HepG2 (cell line): Measurements from ENCODE around the gene BRAP. TPM values are rescaled to one million over a fixed set of nuclear protein-coding genes. Genes with fewer than 3 reads are reported as not detected.

Experiments used
- ATF5 ChIP-seq: sonication (generic); formaldehyde crosslinking; IDR thresholded peaks from 2 replicates; pipeline ENCODE4 v1.4.0; 2020; ENCODE audit warnings: mild to moderate bottlenecking, low read depth, missing genetic modification reagents
- MLLT10 ChIP-seq: sonication (generic); formaldehyde crosslinking; IDR thresholded peaks from 2 replicates; pipeline ENCODE4 v1.4.0; 2020; ENCODE audit warnings: missing genetic modification reagents
- RFXAP ChIP-seq: sonication (generic); formaldehyde crosslinking; IDR thresholded peaks from 2 replicates; pipeline ENCODE4 v1.4.0; 2020; ENCODE audit warnings: missing genetic modification reagents, borderline replicate concordance
- SMARCE1 ChIP-seq: fragments of 450-650 bp; IDR thresholded peaks from 2 replicates; pipeline ENCODE4 v1.6.1; 2017; ENCODE audit warnings: borderline replicate concordance
- SNAPC4 ChIP-seq: sonication (generic); formaldehyde crosslinking; IDR thresholded peaks from 2 replicates; pipeline ENCODE4 v1.4.0; 2020; ENCODE audit warnings: mild to moderate bottlenecking, missing genetic modification reagents
- TCF7 ChIP-seq: sonication (generic); IDR thresholded peaks from 2 replicates; pipeline ENCODE4 v1.6.1; 2016; ENCODE audit warnings: antibody characterized with exemption, low read depth
- ZMYM3 ChIP-seq: sonication (generic); formaldehyde crosslinking; IDR thresholded peaks from 2 replicates; pipeline ENCODE4 v1.5.1; 2020; ENCODE audit warnings: mild to moderate bottlenecking, missing genetic modification reagents
- ZNF446 ChIP-seq: sonication (generic); formaldehyde crosslinking; IDR thresholded peaks from 2 replicates; pipeline ENCODE4 v1.5.0; 2020; ENCODE audit warnings: mild to moderate bottlenecking, missing genetic modification reagents
- ZNF552 ChIP-seq: sonication (generic); formaldehyde crosslinking; IDR thresholded peaks from 2 replicates; pipeline ENCODE4 v1.9.0; 2022; ENCODE audit warnings: missing genetic modification reagents, mild to moderate bottlenecking, borderline replicate concordance
- ZNF556 ChIP-seq: sonication (generic); formaldehyde crosslinking; IDR thresholded peaks from 2 replicates; pipeline ENCODE4 v1.4.0; 2020; ENCODE audit warnings: mild to moderate bottlenecking, missing genetic modification reagents, borderline replicate concordance
- ZSCAN9 ChIP-seq: IDR thresholded peaks from 2 replicates; pipeline ENCODE4 v1.6.1; 2016; ENCODE audit warnings: borderline replicate concordance
- ZXDC ChIP-seq: sonication (generic); formaldehyde crosslinking; IDR thresholded peaks from 2 replicates; pipeline ENCODE4 v1.5.0; 2020; ENCODE audit warnings: mild to moderate bottlenecking, missing genetic modification reagents
- polyA plus RNA-seq, 8 experiments: library from polyadenylated mRNA; depleted of rRNA in 3 of 8; stranded (reverse) in 7 of 8; unstranded in 1 of 8; fragments of >200 nt; fragmentation: Illumina TruSeq in 4 of 8; extraction: Trizol in 4 of 8; gene quantifications; 2 replicates each; pipeline versions ENCODE4 v1.2.1 to v1.2.3, GENCODE V29; 2011 to 2016; ENCODE audit warnings: low read depth in 4 of 8, missing spikeins in 1 of 8, mixed read lengths in 1 of 8; ENCODE audit not compliant: insufficient read depth in 1 of 8
- total RNA-seq, 5 experiments: library from RNA; depleted of rRNA; stranded (reverse); fragments of >200 nt; fragmentation: Illumina TruSeq; extraction: Trizol; gene quantifications; 2 replicates each; pipeline ENCODE4 v1.2.3, GENCODE V29; 2016; ENCODE audit warnings: low read depth in 1 of 5
- TF ChIP-seq, protein P1 (sequence below): sonication (generic); formaldehyde crosslinking; IDR thresholded peaks from 2 replicates; pipeline ENCODE4 v1.4.0; 2020; ENCODE audit warnings: missing genetic modification reagents
- TF ChIP-seq, protein P2 (sequence below): sonication (generic); formaldehyde crosslinking; IDR thresholded peaks from 2 replicates; pipeline ENCODE4 v1.4.0; 2020; ENCODE audit warnings: mild to moderate bottlenecking, missing genetic modification reagents

The BRAP gene
- total and polyA plus RNA-seq, 2 of the 13 experiments (the other 11 are each of a cell fraction or from before 2014, with no cell fraction given) = 8.1 to 15.4 TPM

DNA sequence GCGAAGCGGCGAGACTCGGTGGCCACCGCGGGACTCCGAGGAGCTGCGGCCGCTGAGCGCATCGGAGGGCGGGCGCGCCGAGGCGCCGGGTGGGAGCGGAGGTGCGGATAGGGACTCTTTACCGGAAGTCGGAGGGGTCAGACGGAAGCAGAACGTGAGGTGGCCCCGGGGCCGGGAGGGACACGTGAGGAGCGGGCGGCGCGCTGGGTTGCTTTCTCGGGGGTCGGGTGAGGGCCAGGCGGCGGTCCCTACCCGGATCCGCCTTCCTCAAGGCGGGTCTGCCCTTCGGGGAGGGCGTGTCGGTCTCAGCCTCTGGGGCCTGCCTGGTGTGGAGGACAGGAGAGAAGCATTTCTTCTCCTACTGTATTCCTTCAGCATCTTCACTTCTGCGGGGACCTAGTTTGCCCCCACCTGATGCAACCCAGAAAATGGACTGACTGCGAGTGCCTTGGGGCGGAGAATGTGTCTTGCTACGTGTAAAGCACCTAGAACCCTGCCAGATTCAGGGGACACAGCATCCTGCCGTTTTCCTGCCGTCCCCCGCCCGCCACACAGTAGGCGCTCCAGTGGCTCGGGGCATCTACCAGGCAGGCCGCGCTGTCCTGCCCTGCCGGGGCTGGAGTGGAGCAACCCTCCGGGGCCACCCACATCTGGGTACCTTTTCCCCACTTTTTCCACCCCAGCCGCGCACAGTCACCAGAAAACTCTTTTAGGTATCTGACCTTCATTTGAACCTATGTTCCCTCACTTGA is 86.1 kb downstream of the BRAP start (continued):
- no peak; the same call in 1 of the 2 replicates for TF ChIP-seq ZMYM3 (CRISPR knock-in tag)
- TF ChIP-seq ZNF446 (CRISPR knock-in tag) = no peak; the same call in 1 of the 2 replicates
- no peak for TF ChIP-seq ATF5
- TF ChIP-seq, protein P1, sequence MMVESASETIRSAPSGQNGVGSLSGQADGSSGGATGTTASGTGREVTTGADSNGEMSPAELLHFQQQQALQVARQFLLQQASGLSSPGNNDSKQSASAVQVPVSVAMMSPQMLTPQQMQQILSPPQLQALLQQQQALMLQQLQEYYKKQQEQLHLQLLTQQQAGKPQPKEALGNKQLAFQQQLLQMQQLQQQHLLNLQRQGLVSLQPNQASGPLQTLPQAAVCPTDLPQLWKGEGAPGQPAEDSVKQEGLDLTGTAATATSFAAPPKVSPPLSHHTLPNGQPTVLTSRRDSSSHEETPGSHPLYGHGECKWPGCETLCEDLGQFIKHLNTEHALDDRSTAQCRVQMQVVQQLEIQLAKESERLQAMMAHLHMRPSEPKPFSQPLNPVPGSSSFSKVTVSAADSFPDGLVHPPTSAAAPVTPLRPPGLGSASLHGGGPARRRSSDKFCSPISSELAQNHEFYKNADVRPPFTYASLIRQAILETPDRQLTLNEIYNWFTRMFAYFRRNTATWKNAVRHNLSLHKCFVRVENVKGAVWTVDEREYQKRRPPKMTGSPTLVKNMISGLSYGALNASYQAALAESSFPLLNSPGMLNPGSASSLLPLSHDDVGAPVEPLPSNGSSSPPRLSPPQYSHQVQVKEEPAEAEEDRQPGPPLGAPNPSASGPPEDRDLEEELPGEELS (CRISPR knock-in tag) = peak; percentile 51
- TF ChIP-seq, protein P2, sequence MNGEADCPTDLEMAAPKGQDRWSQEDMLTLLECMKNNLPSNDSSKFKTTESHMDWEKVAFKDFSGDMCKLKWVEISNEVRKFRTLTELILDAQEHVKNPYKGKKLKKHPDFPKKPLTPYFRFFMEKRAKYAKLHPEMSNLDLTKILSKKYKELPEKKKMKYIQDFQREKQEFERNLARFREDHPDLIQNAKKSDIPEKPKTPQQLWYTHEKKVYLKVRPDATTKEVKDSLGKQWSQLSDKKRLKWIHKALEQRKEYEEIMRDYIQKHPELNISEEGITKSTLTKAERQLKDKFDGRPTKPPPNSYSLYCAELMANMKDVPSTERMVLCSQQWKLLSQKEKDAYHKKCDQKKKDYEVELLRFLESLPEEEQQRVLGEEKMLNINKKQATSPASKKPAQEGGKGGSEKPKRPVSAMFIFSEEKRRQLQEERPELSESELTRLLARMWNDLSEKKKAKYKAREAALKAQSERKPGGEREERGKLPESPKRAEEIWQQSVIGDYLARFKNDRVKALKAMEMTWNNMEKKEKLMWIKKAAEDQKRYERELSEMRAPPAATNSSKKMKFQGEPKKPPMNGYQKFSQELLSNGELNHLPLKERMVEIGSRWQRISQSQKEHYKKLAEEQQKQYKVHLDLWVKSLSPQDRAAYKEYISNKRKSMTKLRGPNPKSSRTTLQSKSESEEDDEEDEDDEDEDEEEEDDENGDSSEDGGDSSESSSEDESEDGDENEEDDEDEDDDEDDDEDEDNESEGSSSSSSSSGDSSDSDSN (CRISPR knock-in tag) = peak; percentile 95
- no peak for TF ChIP-seq SMARCE1
- TF ChIP-seq ZNF556 = no peak
- no peak for TF ChIP-seq ZSCAN9 (CRISPR knock-in tag)
- no peak for TF ChIP-seq ZNF552 (CRISPR knock-in tag)
- TF ChIP-seq SNAPC4 (CRISPR knock-in tag) = no peak
- TF ChIP-seq RFXAP (CRISPR knock-in tag) = peak; percentile 73
- TF ChIP-seq TCF7 = no peak
- TF ChIP-seq MLLT10 = no peak
- no peak for TF ChIP-seq ZXDC (CRISPR knock-in tag)
